ENCODE results near the gene HEATR5B. TPM values are rescaled to one million over a fixed set of nuclear protein-coding genes. Genes with fewer than 3 reads are reported as not detected.
"Not testable (repeated sequence)": the region's sequence is repeated elsewhere in the genome, so short reads cannot be mapped to it uniquely, and the experiment has no call there.

The HEATR5B gene
- total RNA-seq, 1 experiment from 2014 or later = 16.9 TPM

- DNase-seq (ENCODE audit: extremely low read depth, low read depth) = no peak
Observed at GRCh38 chr2:36993841-36994620, 90.1 kb downstream of the HEATR5B start.

GRCh38 chr2:36988008-36988407, 96.2 kb downstream of the HEATR5B start:
- no peak for DNase-seq (ENCODE audit: extremely low read depth, low read depth)

- DNase-seq (ENCODE audit: extremely low read depth, low read depth) = no peak
Observed at GRCh38 chr2:36982467-36982866, 101.7 kb downstream of the HEATR5B start.

- no peak for DNase-seq (ENCODE audit: extremely low read depth, low read depth)
Observed at GRCh38 chr2:36981911-36982310, 102.3 kb downstream of the HEATR5B start.

- DNase-seq (ENCODE audit: extremely low read depth, low read depth) = not testable (repeated sequence)
Observed at GRCh38 chr2:36979007-36979406, 105.2 kb downstream of the HEATR5B start.

GRCh38 chr2:36976065-36976464, 108.1 kb downstream of the HEATR5B start:
- DNase-seq (ENCODE audit: extremely low read depth, low read depth) = no peak

GRCh38 chr2:36975306-36975705, 108.9 kb downstream of the HEATR5B start:
- no peak for DNase-seq (ENCODE audit: extremely low read depth, low read depth)

- no peak for DNase-seq (ENCODE audit: extremely low read depth, low read depth)
Observed at GRCh38 chr2:36973320-36973719, 110.9 kb downstream of the HEATR5B start.

- DNase-seq (ENCODE audit: extremely low read depth, low read depth) = no peak
Observed at GRCh38 chr2:36971990-36972389, 112.2 kb downstream of the HEATR5B start.

- DNase-seq (ENCODE audit: extremely low read depth, low read depth) = no peak
Observed at GRCh38 chr2:36967236-36967876, 116.8 kb downstream of the HEATR5B start.

- DNase-seq (ENCODE audit: extremely low read depth, low read depth) = peak; percentile 94
Observed at GRCh38 chr2:36966370-36967235, 117.6 kb downstream of the HEATR5B start, which contains the start of gene STRN. TSS of gene STRN (minus strand) at chr2:36966536. CDS start at chr2:36966463, 73 bp downstream.

- DNase-seq (ENCODE audit: extremely low read depth, low read depth) = no peak
Observed at GRCh38 chr2:36965751-36966369, 118.3 kb downstream of the HEATR5B start.

- no peak for DNase-seq (ENCODE audit: extremely low read depth, low read depth)
Observed at GRCh38 chr2:36965206-36965605, 119.0 kb downstream of the HEATR5B start.

- no peak for DNase-seq (ENCODE audit: extremely low read depth, low read depth)
Observed at GRCh38 chr2:36964496-36965058, 119.6 kb downstream of the HEATR5B start.

GRCh38 chr2:36963734-36964133, 120.4 kb downstream of the HEATR5B start:
- no peak for DNase-seq (ENCODE audit: extremely low read depth, low read depth)

GRCh38 chr2:36963106-36963505, 121.1 kb downstream of the HEATR5B start:
- no peak for DNase-seq (ENCODE audit: extremely low read depth, low read depth)

- no peak for DNase-seq (ENCODE audit: extremely low read depth, low read depth)
Observed at GRCh38 chr2:36960773-36961172, 123.4 kb downstream of the HEATR5B start.

GRCh38 chr2:36960005-36960675, 124.0 kb downstream of the HEATR5B start:
- DNase-seq (ENCODE audit: extremely low read depth, low read depth) = no peak

- DNase-seq (ENCODE audit: extremely low read depth, low read depth) = no peak
Observed at GRCh38 chr2:36954977-36955607, 129.1 kb downstream of the HEATR5B start.

All from NCI-H460 (cell line).